Spleen (tissue), 11 donors: ENCODE results near the gene FAM20A. TPM values are rescaled to one million over a fixed set of nuclear protein-coding genes. Genes with fewer than 3 reads are reported as not detected.

Experiments
- DNase-seq: peaks from one replicate; pipeline ENCODE4 v3.0.0-alpha.2; 2020
- H3K27ac ChIP-seq, 8 donors: fragments of 200-600 bp; sonication (generic) in 7 of 8; 1 replicate in 4 of 8; 2 replicates in 4 of 8; pipeline versions ENCODE4 v1.5.0 to v1.8.0; 2016 to 2021; ENCODE audit warnings: inconsistent platforms in 4 of 8, mild to moderate bottlenecking in 4 of 8, moderate library complexity in 1 of 8
- H3K27me3 ChIP-seq, 7 donors: fragments of 200-600 bp; sonication (generic) in 6 of 7; replicated peaks in 1 of 7; 1 replicate in 4 of 7; 2 replicates in 3 of 7; pipeline versions ENCODE4 v1.5.0 to v1.8.0; 2016 to 2021; ENCODE audit warnings: inconsistent platforms in 3 of 7, mild to moderate bottlenecking in 1 of 7
- H3K36me3 ChIP-seq, 6 donors: fragments of 200-600 bp; sonication (generic) in 5 of 6; 1 replicate in 4 of 6; 2 replicates in 2 of 6; pipeline versions ENCODE4 v1.5.0 to v1.8.0; 2016 to 2021; ENCODE audit warnings: inconsistent platforms in 2 of 6
- H3K4me1 ChIP-seq, 6 donors: fragments of 200-600 bp; sonication (generic) in 5 of 6; 1 replicate in 3 of 6; 2 replicates in 3 of 6; pipeline versions ENCODE4 v1.5.0 to v1.8.0; 2016 to 2021; ENCODE audit warnings: inconsistent platforms in 3 of 6
- H3K4me3 ChIP-seq, 8 donors: fragments of 200-600 bp; sonication (generic) in 7 of 8; 1 replicate in 4 of 8; 2 replicates in 4 of 8; pipeline versions ENCODE4 v1.5.0 to v1.8.0; 2016 to 2021; ENCODE audit warnings: inconsistent platforms in 4 of 8, mild to moderate bottlenecking in 4 of 8, moderate library complexity in 2 of 8
- H3K9me3 ChIP-seq, 8 donors: fragments of 200-600 bp; sonication (generic) in 7 of 8; 1 replicate in 4 of 8; 2 replicates in 4 of 8; pipeline versions ENCODE4 v1.5.0 to v1.8.0; 2016 to 2021; ENCODE audit warnings: inconsistent platforms in 4 of 8
- CTCF ChIP-seq, 11 experiments: fragments of 200-600 bp in 7 of 11; fragments of 450-650 bp in 4 of 11; sonication (generic) in 4 of 11; IDR thresholded peaks in 8 of 11; conservative IDR thresholded peaks in 3 of 11; 1 replicate in 7 of 11; 2 replicates in 4 of 11; pipeline versions ENCODE4 v1.4.0 to v1.8.0; 2016 to 2021; ENCODE audit warnings: antibody characterized with exemption in 11 of 11, inconsistent platforms in 4 of 11, mild to moderate bottlenecking in 1 of 11
- POLR2A ChIP-seq, 3 donors: fragments of 450-650 bp; IDR thresholded peaks; one replicate each; pipeline ENCODE4 v1.5.1; 2017; ENCODE audit warnings: antibody characterized with exemption in 3 of 3, mild to moderate bottlenecking in 1 of 3
- POLR2AphosphoS5 ChIP-seq, 3 donors: sonication (generic); formaldehyde crosslinking; IDR thresholded peaks; one replicate each; pipeline ENCODE4 v1.5.1; 2017; ENCODE audit warnings: antibody characterized with exemption in 3 of 3
- WGBS, 5 donors: extraction: QIAGEN DNeasy Blood & Tissue Kit in 3 of 5; methylation state at CpG; one replicate each; pipeline versions ENCODE4 v1.1.5 to v1.1.7; 2013 to 2018; 5-methylcytosine and 5-hydroxymethylcytosine counted together
- intact Hi-C: fragments of 100-400 bp; cut with DNase I; formaldehyde crosslinking; loops from one replicate; pipeline ENCODE4 v1.15.0; 2023; ENCODE audit warnings: low total_unique reads
- polyA plus RNA-seq, 3 donors: library from polyadenylated mRNA; stranded (reverse); fragments of 200-250 nt; gene quantifications; one replicate each; pipeline ENCODE4 v1.2.1, GENCODE V29; 2013
- total RNA-seq, 7 donors: library from RNA; depleted of rRNA in 3 of 7; stranded (reverse); fragments of >200 nt in 3 of 7; fragmentation: NEBNext Ultra II Directional in 4 of 7; extraction: Animal tissue kit (Norgen Biotek cat#: 25700) in 4 of 7; gene quantifications; one replicate each; pipeline versions ENCODE4 v1.1.0 to v1.2.1, GENCODE V29; 2016 to 2021
- donor health status: healthy with polysubstance abuse.
- donor health status: DM: no; HTN: no; CAD: no; lungs with moderate emphysema.
- donor health status: DM: no; HTN: no; CAD: no.
- donor health status: Bipolar disorder and iron deficiency.
- donor health status: healthy.
- donor health status: DM: no; HTN: no; CAD: no.
- donor health status: DM: yes; HTN: yes; CAD: no.

The FAM20A gene
- total and polyA plus RNA-seq, 10 donors, result 5.0 to 58.0 (median 26.1) TPM

DNA sequence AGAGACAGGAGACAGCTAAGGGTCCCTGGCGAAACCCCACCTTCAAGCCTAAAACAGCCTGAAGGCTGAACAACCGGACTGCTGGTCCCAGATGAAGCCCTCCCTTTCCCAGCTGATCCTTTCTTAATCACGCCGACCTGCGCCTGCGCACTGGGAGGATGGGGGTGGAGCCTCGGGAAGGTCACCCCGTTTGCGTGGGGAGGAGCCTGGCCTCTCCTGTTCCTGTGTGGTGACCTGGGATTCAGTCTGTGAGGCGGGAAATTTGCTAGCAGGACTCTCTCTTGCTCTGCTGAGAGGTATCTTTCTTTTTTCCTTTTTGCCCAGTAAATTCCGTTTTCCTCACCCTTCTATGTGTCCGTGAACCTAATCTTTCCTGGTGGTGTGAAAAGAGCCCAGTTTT lies 9.6 kb downstream of the FAM20A start:
- intact Hi-C loops, result no loop called here
- no peak for DNase-seq
- peak overlapping the region in 3 of 8 donors; percentile 13 to 22 (median 15) for H3K27ac ChIP-seq
- 51 to 81% (median 78%) methylated on average over 12 of the region's 12 CpGs for WGBS, 5 donors
- H3K4me3 ChIP-seq, result no peak overlapping the region
- H3K27me3 ChIP-seq, result peaks cover 0 to 30% (median 0%) of the 10 kb centered on the region in 7 donors
- H3K36me3 ChIP-seq, result no peaks in the 10 kb centered on the region
- peaks cover 0 to 31% (median 9%) of the 10 kb centered on the region in 6 donors for H3K4me1 ChIP-seq
- TF ChIP-seq CTCF (IDR thresholded peaks at IDR 0.05 in 8 of 11, conservative IDR thresholded peaks at IDR 0.05 in 3 of 11), result no peak
- no peak for TF ChIP-seq POLR2A (IDR thresholded peaks at IDR 0.05)
- TF ChIP-seq POLR2AphosphoS5 (IDR thresholded peaks at IDR 0.05), result peak in 2 of 3 donors; percentile 32 to 63
- H3K9me3 ChIP-seq, result peaks cover 0 to 13% (median 2%) of the 10 kb centered on the region in 8 donors

DNA sequence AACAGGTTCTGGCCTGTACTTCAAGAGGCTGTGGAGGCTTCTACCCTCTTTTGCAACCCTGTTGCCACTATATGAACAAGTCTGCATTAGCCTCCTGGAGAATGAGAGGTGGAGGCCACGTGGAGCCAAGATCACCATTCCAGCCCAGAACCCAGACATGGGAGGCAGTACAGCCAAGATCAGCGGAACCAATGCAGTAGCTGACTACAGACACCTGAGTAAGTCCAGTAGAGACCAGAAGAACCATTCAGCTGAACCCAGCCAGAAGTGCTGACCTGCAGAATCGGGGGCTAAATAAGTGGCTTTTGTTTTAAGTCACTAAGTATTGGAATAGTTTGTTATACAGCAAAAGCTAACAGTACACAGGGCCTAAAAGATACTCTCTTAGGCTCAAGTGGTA lies 12.1 kb downstream of the FAM20A start:
- WGBS, 5 donors, result 61 to 93% (median 86%) methylated on average over 3 of the region's 3 CpGs
- no peak for DNase-seq
- intact Hi-C loops, result no loop called here

GRCh38 chr17:68588362-68588761 lies 12.8 kb downstream of the FAM20A start:
- peaks cover 0 to 17% (median 0%) of the 10 kb centered on the region in 7 donors for H3K27me3 ChIP-seq
- peaks cover 0 to 13% (median 2%) of the 10 kb centered on the region in 8 donors for H3K9me3 ChIP-seq
- no peak for DNase-seq
- no peaks in the 10 kb centered on the region for H3K36me3 ChIP-seq
- no peak for TF ChIP-seq CTCF (IDR thresholded peaks at IDR 0.05 in 8 of 11, conservative IDR thresholded peaks at IDR 0.05 in 3 of 11)
- TF ChIP-seq POLR2A (IDR thresholded peaks at IDR 0.05), result no peak
- TF ChIP-seq POLR2AphosphoS5 (IDR thresholded peaks at IDR 0.05), result no peak
- WGBS, 5 donors, result 67 to 88% (median 74%) methylated on average over 1 of the region's 1 CpG
- H3K4me1 ChIP-seq, result peaks cover 0 to 12% (median 0%) of the 10 kb centered on the region in 6 donors
- no peak overlapping the region for H3K4me3 ChIP-seq
- H3K27ac ChIP-seq, result no peak overlapping the region
- intact Hi-C loops, result no loop called here

More for the DNA sequence above, 12.1 kb downstream of the FAM20A start:
- Histone ChIP-seq H3K4me1 (peaks cover 0 to 15% (median 0%) of the 10 kb centered on the region in 6 donors), H3K9me3 (peaks cover 0 to 13% (median 2%) of the 10 kb centered on the region in 8 donors), H3K4me3 (no peak overlapping the region), H3K27ac (no peak overlapping the region), H3K36me3 (no peaks in the 10 kb centered on the region), H3K27me3 (peaks cover 0 to 24% (median 0%) of the 10 kb centered on the region in 7 donors)
- TF ChIP-seq POLR2AphosphoS5 (IDR thresholded peaks at IDR 0.05), result no peak
- TF ChIP-seq POLR2A (IDR thresholded peaks at IDR 0.05), result no peak
- TF ChIP-seq CTCF (IDR thresholded peaks at IDR 0.05 in 8 of 11, conservative IDR thresholded peaks at IDR 0.05 in 3 of 11), result no peak

DNA sequence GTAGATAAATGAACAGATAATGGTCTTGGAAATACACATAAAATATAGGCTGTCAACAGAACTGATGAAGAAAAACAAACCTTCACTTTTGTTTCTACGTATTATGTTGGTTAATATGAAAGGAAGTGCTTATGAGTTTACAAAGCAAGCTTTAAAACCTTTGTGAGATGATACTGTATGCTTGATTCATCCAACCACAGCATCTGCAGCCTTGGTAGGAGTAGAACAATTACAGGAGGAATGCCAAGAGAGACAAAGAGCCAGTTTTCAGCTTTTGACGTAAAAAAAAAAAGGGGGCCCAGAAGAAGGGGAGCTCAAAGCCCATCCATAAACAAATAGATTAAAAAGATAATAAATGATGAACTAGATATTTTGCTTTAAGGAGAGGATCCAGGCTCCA lies 13.3 kb downstream of the FAM20A start:
- Histone ChIP-seq H3K9me3 (peaks cover 0 to 13% (median 2%) of the 10 kb centered on the region in 8 donors), H3K27me3 (peaks cover 0 to 12% (median 0%) of the 10 kb centered on the region in 7 donors), H3K4me3 (no peak overlapping the region), H3K36me3 (no peaks in the 10 kb centered on the region), H3K4me1 (peaks cover 0 to 7% (median 0%) of the 10 kb centered on the region in 6 donors), H3K27ac (no peak overlapping the region)
- WGBS, 5 donors, result 88 to 97% (median 89%) methylated on average over 2 of the region's 2 CpGs
- TF ChIP-seq POLR2A (IDR thresholded peaks at IDR 0.05), result no peak
- intact Hi-C loops, result no loop called here
- DNase-seq, result no peak
